HG03039 (cell line): ENCODE data around the gene RILP.

Source experiments
- ATAC-seq: cut with Tn5 transposase; IDR thresholded peaks from one replicate; pipeline ENCODE4 v1.9.1; 2021; ENCODE audit warnings: mild to moderate bottlenecking, moderate library complexity; ENCODE audit not compliant: unreplicated experiment

The RILP gene

GRCh38 chr17:1629504-1630310, 20.0 kb downstream of the RILP start:
- ATAC-seq: no peak

GRCh38 chr17:1628856-1629503, 20.7 kb downstream of the RILP start:
- peak; percentile 44 for ATAC-seq

- ATAC-seq: peak; percentile 41
These were observed 21.4 kb downstream of the RILP start, which contains the start of gene SLC43A2 for GRCh38 chr17:1627982-1628855. SLC43A2 (minus strand) TSS chr17:1628834; CDS start chr17:1627874, 960 bp downstream.

GRCh38 chr17:1627182-1627981, 22.3 kb downstream of the RILP start:
- no peak for ATAC-seq

GRCh38 chr17:1626333-1626732, 23.3 kb downstream of the RILP start:
- ATAC-seq: no peak

- no peak for ATAC-seq
These were observed 24.1 kb downstream of the RILP start for GRCh38 chr17:1625581-1625980.

GRCh38 chr17:1625053-1625452, 24.6 kb downstream of the RILP start:
- ATAC-seq: no peak

GRCh38 chr17:1624650-1625049, 25.0 kb downstream of the RILP start:
- ATAC-seq: no peak

GRCh38 chr17:1623057-1623630, 26.5 kb downstream of the RILP start:
- no peak for ATAC-seq

- ATAC-seq: no peak
These were observed 28.3 kb downstream of the RILP start for GRCh38 chr17:1621273-1621954.

GRCh38 chr17:1620486-1620885, 29.2 kb downstream of the RILP start:
- ATAC-seq: no peak

- no peak for ATAC-seq
These were observed 32.0 kb downstream of the RILP start for GRCh38 chr17:1617620-1618174.

- ATAC-seq: no peak
These were observed 33.6 kb downstream of the RILP start for GRCh38 chr17:1616101-1616500.

- no peak for ATAC-seq
These were observed 37.3 kb downstream of the RILP start for GRCh38 chr17:1612400-1612799.

GRCh38 chr17:1611715-1612114, 38.0 kb downstream of the RILP start:
- ATAC-seq: no peak

GRCh38 chr17:1608676-1609075, 41.0 kb downstream of the RILP start:
- no peak for ATAC-seq

GRCh38 chr17:1607971-1608320, 41.7 kb downstream of the RILP start:
- ATAC-seq: no peak

- no peak for ATAC-seq
These were observed 43.2 kb downstream of the RILP start for GRCh38 chr17:1606352-1606985.
